ENCODE measurements around the gene CCNY. TPM values are rescaled to one million over a fixed set of nuclear protein-coding genes. Genes with fewer than 3 reads are reported as not detected.

Gene CCNY
- total RNA-seq, 1 experiment from 2014 or later: 122 TPM

GRCh38 chr10:35438718-35439571 lies 102.6 kb downstream of the CCNY start:
- POLR2A ChIA-PET: no interaction called here

DNA sequence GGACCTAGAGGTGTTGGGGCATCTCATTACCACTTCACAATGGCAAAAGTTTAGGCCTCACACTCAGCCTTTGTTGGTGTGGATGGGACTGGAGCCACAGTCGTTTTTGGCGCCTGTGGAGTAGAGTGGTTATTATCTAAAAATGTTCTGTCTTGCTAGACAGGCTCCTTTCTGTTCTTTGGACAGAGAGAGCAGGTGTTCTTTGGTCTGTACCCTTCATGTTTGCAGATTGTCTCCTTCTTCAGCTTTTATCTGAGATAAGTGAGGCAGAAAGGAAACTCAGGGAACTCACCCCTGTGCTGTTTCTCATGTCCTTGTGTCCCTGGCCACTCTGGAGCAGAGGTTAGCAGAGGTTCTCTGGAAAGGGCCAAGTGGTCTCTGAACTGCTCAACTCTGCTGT lies 103.7 kb downstream of the CCNY start:
- Histone ChIP-seq H3K4me3 (ENCODE audit: low read depth, low read length) (no peak overlapping the region), H3K27me3 (replicated peaks; ENCODE audit: control insufficient read depth, insufficient read depth, low read length) (no peaks in the 10 kb centered on the region), H3K36me3 (ENCODE audit: control insufficient read depth, insufficient read depth, low read length) (0 out of 2 replicates have a peak, but pooled peaks cover 2% of the 10 kb centered on the region), H3K9me3 (peaks cover 34% of the 10 kb centered on the region), H3K4me1 (no peaks in the 10 kb centered on the region)
- no peak overlapping the region for H3K4me3 Mint-ChIP-seq (ENCODE audit: unreplicated experiment)
- DNase-seq: no peak
- no peaks in the 10 kb centered on the region for H3K4me1 Mint-ChIP-seq (ENCODE audit: low read depth, unreplicated experiment)
- ChIA-PET CTCF (no interaction called here), POLR2A (no interaction called here)
- no TSS peak for BruUV-seq (replicated peaks)
- no peaks in the 10 kb centered on the region for H3K27me3 Mint-ChIP-seq (ENCODE audit: insufficient read depth, unreplicated experiment)
- peaks cover 52% of the 10 kb centered on the region for H3K9me3 Mint-ChIP-seq (ENCODE audit: unreplicated experiment)
- peaks cover 32% of the 10 kb centered on the region for H3K36me3 Mint-ChIP-seq (ENCODE audit: insufficient read depth, unreplicated experiment)
- intact Hi-C loops (cut with micrococcal nuclease; ENCODE audit: unreplicated experiment): no loop called here
- H3K27ac Mint-ChIP-seq (ENCODE audit: unreplicated experiment): no peak overlapping the region
- TF ChIP-seq CTCF (IDR thresholded peaks at IDR 0.05; ENCODE audit: insufficient read depth in 1 of 2, low read depth in 1 of 2, low read length in 1 of 2, severe bottlenecking in 1 of 2, unreplicated experiment in 1 of 2): no peak

More at GRCh38 chr10:35438718-35439571, 102.6 kb downstream of the CCNY start:
- no peak overlapping the region for H3K4me3 Mint-ChIP-seq (ENCODE audit: unreplicated experiment)
- Histone ChIP-seq H3K4me3 (ENCODE audit: low read depth, low read length) (no peak overlapping the region), H3K27me3 (replicated peaks; ENCODE audit: control insufficient read depth, insufficient read depth, low read length) (no peaks in the 10 kb centered on the region), H3K9me3 (peaks cover 25% of the 10 kb centered on the region), H3K4me1 (no peaks in the 10 kb centered on the region), H3K36me3 (ENCODE audit: control insufficient read depth, insufficient read depth, low read length) (no peaks in the 10 kb centered on the region)
- H3K36me3 Mint-ChIP-seq (ENCODE audit: insufficient read depth, unreplicated experiment): peaks cover 32% of the 10 kb centered on the region
- DNase-seq: no peak
- no peak overlapping the region for H3K27ac Mint-ChIP-seq (ENCODE audit: unreplicated experiment)
- peaks cover 41% of the 10 kb centered on the region for H3K9me3 Mint-ChIP-seq (ENCODE audit: unreplicated experiment)
- no peaks in the 10 kb centered on the region for H3K4me1 Mint-ChIP-seq (ENCODE audit: low read depth, unreplicated experiment)
- BruUV-seq (replicated peaks): no TSS peak
- CTCF ChIA-PET: no interaction called here
- intact Hi-C loops (cut with micrococcal nuclease; ENCODE audit: unreplicated experiment): no loop called here
- no peaks in the 10 kb centered on the region for H3K27me3 Mint-ChIP-seq (ENCODE audit: insufficient read depth, unreplicated experiment)
- no peak for TF ChIP-seq CTCF (IDR thresholded peaks at IDR 0.05; ENCODE audit: insufficient read depth in 1 of 2, low read depth in 1 of 2, low read length in 1 of 2, severe bottlenecking in 1 of 2, unreplicated experiment in 1 of 2)

DNA sequence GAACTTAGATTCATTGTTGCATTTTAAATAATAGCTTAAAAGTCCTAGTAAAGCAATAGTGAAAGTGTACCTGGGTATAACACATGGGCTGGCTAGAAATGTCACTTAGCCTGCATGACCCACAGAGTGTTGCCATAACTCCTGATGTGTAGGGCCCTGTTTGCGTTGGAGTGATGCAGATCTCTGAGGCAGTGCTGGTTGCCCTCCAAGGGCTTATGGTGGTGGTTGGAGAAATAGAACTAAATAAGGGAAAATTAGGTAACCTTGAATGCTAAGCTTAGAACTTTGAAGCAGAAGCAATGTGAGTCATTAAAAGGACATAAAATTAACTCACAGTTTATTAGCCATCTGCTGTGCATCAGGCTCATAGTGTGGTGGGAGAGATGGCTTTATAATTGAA lies 105.7 kb downstream of the CCNY start:
- H3K36me3 Mint-ChIP-seq (ENCODE audit: insufficient read depth, unreplicated experiment): peaks cover 18% of the 10 kb centered on the region
- no TSS peak for BruUV-seq (replicated peaks)
- H3K4me3 ChIP-seq (ENCODE audit: low read depth, low read length): no peak overlapping the region
- no peak overlapping the region for H3K27ac Mint-ChIP-seq (ENCODE audit: unreplicated experiment)
- TF ChIP-seq CTCF (IDR thresholded peaks at IDR 0.05; ENCODE audit: insufficient read depth in 1 of 2, low read depth in 1 of 2, low read length in 1 of 2, severe bottlenecking in 1 of 2, unreplicated experiment in 1 of 2): no peak
- 0 out of 2 replicates have a peak, but pooled peaks cover 2% of the 10 kb centered on the region for H3K36me3 ChIP-seq (ENCODE audit: control insufficient read depth, insufficient read depth, low read length)
- H3K4me1 Mint-ChIP-seq (ENCODE audit: low read depth, unreplicated experiment): no peaks in the 10 kb centered on the region
- no peak overlapping the region for H3K4me3 Mint-ChIP-seq (ENCODE audit: unreplicated experiment)
- H3K9me3 Mint-ChIP-seq (ENCODE audit: unreplicated experiment): peaks cover 43% of the 10 kb centered on the region
- no peaks in the 10 kb centered on the region for H3K27me3 Mint-ChIP-seq (ENCODE audit: insufficient read depth, unreplicated experiment)
- no peaks in the 10 kb centered on the region for H3K4me1 ChIP-seq
- ChIA-PET CTCF (no interaction called here), POLR2A (no interaction called here)
- peaks cover 36% of the 10 kb centered on the region for H3K9me3 ChIP-seq
- no peaks in the 10 kb centered on the region for H3K27me3 ChIP-seq (replicated peaks; ENCODE audit: control insufficient read depth, insufficient read depth, low read length)
- intact Hi-C loops (cut with micrococcal nuclease; ENCODE audit: unreplicated experiment): no loop called here
- no peak for DNase-seq

Data from Caco-2 (cell line).